ENCODE data around the gene CHD2.
"Not testable (repeated sequence)": the region's sequence is repeated elsewhere in the genome, so short reads cannot be mapped to it uniquely, and the experiment has no call there.

The CHD2 gene

DNA sequence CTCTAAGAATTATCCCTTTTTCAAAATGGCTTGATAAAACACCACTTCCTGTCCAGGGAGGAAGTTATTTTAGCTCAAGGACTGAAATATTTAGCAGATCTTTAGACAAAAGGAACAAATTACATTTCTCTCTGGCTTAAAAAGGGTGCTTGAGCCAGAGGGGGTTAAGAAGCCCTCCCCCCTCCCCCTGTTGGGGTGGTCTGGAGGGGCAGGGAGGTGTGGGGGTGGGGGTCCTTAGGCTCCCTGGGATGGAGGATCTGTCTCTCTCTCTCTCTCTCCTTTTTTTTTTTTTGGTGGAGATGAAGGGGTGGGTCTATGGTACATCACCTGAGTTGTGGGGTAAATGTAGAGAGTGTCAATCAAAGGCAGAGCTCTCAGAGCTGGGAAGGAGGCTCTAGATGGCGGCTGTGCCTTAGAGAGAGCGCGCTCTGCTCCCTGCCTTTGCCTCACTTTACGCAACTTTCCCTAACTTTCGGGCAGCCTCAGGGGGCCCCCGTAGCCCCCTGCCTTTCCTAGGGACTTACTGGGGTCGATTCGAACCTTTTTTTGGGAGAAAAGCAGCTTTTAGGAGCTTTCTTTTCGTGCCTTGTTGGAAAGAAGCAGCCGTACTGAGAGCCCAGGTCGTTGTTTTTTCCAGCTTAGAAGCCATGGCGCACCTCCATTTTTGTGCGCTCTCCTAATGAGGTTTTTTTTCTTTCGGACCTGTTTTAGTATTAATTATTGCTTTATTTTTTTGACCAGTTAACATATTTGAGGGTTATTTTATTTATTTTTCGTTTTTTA is at the start of gene CHD2:
Gene CHD2, plus strand, starts transcription at position 377 of the 783 bp plus-strand sequence. CDS start 914 bp downstream, outside the sequence.
- DNase-seq (ENCODE audit: low spot score), result peak; percentile 86

DNA sequence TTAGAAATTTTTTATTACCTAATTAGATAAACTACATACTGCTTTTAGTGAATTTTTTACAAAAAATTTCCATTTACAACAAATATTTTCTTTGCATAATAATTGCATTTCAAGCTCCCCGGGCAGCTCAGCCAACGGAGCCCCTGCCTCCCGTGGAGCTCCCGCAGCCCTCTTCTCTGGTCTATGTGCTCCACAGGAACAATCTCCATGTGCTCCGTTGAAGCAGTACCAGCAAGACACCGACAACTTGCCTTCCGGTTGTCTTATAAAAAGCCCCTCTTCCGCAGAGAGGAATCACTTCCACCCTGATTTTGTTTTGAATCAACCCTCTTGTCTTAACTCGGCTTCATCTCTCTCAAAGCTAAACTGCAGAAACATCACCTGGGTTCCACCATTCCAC is 46.9 kb upstream of the CHD2 start:
- no peak for DNase-seq (ENCODE audit: low spot score)

DNA sequence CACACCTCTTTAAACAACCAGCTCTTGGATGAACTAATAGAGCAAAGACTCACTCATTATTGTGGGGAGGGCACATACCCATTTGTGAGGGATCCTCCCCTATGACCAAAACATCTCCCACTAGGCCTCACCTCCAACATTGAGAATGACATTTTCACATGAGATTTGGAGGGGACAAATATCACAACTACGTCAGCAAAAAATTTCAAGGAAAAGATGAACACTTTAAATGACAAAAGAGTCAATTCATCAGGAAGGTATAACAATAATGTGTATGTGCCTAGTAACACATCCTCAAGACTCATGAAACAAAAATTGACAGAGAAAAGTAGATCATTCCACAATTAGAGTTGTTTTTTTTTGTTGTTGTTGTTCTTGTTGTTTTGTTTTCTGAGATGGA is 38.4 kb upstream of the CHD2 start:
- DNase-seq (ENCODE audit: low spot score), result no peak

DNA sequence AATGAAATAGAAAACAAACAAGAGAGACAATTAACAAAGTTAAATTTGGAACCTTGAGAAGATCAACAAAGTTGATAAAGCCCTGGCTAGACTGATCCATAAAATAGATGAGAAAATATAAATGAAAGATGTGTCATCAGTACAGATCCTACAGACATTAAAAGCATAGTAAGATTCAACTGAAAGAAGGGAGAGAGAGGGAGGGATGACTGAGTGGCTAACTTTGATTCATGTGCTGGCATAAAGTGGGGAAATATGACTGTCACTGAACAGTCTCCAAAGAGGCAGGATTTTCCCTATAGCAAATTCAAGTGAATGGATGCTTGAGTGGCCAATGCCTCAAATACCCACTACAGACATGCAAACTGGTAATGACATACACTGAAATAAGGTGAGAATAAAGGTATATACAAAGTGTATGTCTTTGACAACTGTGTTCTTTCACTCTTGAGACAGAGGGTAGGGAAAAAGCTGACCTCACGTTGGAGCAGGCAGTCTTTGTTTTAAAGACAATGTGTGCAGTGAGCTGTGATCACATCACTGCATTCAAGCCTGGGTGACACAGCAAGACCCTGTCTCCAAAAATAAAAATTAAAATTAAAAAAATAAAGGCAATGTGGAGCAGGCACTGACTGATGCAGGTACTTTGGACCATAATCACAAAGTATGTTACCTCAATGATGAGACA is 35.9 kb upstream of the CHD2 start:
- DNase-seq (ENCODE audit: low spot score), result no peak

DNA sequence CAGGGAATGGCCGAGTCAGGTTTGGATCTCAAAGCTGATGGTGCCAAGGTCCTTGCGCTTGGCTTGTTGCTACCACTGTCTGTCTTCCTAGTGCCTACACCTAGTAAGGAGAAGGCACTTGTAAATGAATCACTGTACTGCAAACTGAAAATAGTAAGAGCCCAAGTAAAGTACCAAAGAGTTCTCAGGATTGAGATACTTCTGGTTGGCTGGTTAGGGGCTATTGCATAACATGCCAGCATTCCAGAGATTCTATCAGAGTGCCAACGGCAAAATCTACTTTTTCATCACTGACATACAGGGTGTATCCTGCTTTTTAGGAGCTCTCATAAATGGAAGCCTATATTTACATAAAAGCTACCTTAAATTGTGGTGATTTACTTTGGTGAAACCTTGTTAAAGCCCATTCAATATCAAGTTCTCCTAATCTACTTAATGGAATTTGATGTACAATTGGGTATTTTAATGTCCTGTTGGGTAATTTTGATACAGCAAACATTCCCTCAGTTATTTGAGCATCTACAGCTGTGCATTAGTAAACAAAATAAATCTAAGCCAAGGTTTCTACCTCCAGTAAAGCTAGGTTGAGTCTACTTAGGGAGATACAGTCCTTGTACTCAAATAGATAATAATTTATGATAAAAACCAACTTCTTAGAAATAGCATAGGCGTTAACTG is 30.7 kb upstream of the CHD2 start:
- DNase-seq (ENCODE audit: low spot score), result no peak

DNA sequence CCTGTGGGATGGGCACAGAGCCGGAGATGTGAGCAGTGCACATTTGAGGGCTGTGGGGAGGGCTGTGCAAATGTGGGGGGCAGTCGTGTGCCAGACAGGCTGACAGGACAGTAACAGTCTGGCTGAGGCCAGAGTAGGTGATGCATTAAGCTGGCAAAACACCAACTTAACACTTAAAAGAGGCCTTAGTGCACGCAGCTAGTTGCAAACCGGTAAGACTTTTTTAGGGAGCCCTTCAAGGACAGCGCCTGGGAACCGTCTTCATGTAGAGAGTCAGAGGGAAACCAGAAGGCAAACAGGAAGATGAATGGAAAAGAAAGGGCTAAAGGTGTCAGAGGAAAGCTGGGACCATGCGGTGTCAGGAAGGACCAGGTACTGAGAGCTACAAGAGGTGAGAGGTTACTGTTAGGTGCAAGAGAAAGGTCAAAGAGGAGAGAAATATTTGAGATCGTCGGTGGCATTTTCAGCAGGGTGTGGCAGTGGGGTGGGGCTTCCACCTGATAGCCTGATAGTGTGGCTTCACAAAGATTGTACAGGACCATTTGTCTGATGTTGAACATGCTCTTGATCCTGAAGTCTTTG is 30.0 kb upstream of the CHD2 start:
- DNase-seq (ENCODE audit: low spot score), result no peak

DNA sequence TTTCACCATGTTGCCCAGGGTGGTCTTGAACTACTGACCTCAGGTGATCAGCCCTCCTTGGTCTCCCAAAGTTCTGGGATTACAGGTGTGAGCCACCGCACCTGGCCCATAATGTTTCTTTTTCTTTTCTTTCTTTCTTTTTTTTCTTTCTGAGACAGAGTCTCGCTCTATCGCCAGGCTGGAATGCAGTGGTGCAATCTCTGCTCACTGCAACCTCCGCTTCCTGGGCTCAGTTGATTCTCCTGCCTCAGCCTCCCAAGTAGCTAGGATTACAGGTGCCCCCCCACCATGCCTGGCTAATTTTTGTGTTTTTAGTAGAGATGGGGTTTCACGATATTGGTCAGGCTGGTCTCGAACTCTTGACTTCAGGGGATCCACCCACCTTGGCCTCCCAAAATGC is 27.2 kb upstream of the CHD2 start:
- DNase-seq (ENCODE audit: low spot score), result not testable (repeated sequence)

DNA sequence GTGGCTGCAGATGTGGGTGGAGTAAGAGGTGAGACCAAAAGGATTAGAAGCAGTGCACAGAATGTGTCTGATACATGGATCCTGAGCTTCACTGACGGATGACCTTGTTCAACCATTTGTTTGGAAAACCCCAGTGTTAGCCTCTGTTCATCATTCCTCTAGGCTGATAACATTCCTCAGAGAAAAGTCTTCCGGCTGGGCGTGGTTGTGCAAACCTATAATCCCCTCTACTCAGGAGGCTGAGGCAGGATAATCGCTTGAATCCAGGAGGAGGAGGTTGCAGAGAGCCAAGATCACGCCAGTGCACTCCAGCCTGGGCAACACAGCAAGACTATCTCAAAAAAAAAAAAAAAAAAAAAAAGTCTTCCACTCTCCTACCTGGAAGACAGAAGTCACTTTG is 23.1 kb upstream of the CHD2 start:
- no peak for DNase-seq (ENCODE audit: low spot score)

DNA sequence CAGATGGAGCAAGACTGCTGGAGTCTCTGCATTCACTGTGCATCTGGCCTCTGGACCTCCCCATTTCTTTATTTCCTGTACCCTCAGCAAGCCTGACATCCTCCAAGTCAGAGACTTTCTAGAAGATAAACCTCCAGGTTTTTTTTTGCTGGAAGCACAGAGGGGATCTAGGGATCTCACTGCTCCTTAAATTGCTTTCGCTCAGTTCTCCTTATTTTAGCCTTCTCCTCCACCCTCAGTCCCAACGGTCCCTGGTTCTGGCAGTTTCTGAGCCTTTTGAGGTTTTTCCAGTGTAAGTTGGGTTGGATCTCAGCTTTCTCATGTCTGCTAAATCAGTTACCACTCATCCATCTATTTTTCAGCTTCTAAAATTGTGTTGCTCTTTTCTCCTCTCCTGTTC is 22.7 kb upstream of the CHD2 start:
- DNase-seq (ENCODE audit: low spot score), result no peak

DNA sequence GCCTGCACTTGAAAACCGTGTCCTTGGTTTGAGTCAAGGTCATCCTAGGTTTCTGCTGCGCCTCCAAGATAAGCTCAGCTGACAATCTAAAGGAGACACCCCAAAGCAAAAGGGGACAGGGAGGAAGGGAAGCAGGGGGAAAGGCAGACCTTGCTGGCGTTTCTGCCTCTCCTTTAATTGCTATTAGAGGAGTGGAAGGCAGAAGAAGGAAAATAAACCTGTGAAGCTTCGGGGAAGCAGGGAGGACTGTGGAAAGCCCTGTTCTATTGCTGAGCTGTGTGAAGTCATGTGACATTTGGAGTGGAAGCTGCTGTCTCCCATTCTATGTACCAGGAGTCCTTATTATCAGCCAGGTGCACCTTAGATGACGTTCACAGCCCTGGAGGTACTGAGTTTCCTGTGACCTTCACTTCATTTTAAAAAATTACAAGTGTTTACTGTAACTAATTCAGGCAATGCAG is 21.5 kb upstream of the CHD2 start:
- no peak for DNase-seq (ENCODE audit: low spot score)

DNA sequence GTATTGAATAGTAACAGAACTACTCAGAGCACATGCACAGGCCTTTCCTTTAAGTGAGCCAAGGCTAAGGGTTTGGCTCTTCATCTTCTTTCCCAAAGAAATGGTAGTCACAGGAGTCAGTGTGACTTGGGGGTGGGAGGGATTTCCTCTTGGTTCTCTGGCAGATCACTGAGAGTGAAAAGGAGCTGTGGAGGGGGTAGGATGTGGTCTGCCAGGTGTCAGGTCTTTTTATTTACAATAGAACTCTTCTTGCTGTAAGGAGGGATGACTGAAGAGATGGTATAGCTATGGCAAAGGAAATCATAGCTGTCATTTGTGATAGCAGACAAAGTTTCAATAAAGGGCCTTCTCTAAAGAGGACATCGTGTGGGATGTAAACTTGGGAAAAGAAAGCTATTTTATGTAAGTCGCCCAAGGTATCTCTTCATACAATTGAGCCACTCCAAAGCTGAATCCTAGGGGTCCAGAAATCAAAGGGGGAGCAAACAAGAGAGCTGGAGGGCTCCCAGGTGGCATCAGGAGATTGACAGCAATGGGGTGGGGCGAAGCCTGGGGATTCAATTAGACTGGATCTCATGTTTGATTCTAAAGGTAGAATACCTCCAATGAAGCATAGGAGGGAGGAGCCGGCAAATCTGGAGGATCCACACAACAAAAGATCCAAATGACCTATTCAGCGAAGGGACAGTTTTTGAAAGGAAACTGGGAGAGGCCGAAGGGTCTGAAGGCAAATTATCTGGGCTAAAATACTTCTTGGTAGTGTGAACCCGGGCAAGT is 20.0 kb upstream of the CHD2 start:
- DNase-seq (ENCODE audit: low spot score), result no peak

DNA sequence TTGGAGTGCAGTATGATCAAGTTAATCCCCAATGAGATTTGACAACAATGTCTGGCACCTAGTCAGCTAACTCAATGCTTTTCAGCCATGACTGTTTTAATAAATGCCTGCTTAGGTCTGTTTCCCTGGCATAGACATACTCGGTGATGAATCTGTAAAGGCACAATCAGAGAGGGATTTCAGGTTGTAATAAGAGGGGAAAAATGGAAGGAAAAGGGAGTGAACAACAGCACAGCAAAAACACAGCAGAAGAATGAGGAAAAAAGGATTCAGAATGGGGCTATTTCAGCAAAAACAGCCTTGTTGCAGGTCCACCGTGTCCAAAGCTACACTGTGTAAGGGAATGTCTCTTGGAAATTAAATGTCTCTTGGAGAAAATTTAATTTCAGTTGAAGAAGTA is 19.3 kb upstream of the CHD2 start:
- no peak for DNase-seq (ENCODE audit: low spot score)

DNA sequence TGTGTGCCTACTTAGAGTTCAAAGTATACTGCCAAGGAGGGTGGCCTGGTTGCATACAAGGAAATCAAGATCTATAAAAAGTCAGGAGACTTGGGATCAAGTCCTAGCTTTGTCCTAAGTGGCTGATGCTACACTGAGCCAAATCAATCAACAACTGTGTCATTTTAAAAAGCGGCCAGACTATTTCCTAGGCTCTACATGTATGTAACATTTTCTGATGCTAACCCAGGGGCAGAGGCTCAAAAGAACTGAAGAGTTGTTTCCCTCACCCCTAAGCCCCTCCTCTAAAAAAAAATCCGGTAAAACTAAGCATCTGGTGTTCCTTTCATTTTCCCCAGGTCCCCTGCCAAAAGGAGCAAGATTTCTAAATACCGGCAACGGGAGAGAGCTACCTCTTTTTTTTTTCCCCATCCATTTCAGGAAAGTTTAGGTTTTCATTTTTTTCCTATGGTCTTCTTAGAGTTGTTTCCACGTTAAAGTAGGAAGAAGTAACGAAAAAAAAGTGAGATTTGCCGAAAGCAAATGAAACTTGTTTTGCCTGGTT is 18.8 kb upstream of the CHD2 start:
- DNase-seq (ENCODE audit: low spot score), result no peak

DNA sequence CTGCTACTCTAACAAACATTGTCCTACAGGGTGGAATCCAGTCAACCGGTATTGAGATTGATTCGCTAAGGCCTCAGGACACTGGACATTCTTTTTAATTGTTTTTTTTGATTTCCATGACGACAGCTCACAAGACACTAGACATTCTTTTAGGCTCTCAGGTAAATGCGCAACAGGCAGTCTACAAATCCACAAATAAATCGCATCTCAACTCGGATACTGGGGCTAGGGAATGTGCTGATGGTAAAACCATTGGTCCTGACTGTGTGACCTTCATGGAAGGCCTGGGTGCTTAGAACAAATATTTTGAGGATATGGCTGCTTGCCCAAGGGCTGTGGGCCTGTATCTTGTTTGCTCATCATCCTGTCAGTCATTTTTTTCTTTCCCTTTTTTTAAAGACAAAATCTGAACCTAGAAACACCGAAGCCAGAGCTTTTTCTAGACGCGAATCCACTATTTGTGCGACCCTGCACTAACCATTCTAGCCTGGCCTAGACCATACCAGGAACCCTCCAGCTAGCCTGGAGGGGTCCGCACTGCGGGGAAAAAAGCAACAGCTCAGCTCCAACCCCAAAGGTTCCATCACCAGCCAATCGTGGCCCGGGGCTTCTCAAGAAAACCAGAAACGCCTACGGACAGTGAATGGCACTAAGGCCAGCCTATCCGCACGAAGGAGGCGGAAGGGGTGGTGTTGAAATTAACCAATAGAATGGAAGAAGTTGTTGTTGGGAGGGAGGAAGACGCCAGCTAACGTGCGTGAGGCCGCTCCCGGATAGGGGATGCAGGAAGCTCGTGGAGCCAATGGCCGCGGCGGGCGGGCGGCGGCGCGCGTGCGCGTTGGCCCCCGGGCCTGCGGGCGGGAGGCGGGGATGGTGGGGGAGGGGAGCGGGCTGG is 18.1 kb upstream of the CHD2 start:
- peak; percentile 100 for DNase-seq (ENCODE audit: low spot score)

DNA sequence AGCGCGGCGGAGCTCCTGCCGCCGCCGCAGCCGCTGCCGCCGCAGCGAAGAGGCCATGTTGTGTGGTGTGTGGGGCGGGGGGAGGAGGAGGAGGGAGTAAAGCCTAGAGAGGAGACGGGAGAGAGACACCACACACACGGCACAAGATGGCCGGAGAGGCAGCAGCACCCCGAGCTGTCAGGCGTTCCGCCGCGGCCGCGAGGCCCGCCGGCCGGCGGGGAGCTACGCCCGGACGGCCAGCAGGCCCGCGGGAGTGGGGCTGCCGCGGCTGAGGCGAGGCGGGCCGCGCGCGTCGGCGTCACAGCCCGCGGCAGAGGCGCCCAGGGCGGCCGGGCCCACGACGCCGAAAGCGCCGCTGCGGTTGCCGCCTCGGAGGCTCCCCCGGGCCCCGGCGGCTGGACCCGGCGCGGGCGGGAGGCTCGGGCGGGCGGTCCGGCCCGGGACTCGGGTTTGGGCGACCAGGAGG is 17.4 kb upstream of the CHD2 start:
- DNase-seq (ENCODE audit: low spot score), result no peak

DNA sequence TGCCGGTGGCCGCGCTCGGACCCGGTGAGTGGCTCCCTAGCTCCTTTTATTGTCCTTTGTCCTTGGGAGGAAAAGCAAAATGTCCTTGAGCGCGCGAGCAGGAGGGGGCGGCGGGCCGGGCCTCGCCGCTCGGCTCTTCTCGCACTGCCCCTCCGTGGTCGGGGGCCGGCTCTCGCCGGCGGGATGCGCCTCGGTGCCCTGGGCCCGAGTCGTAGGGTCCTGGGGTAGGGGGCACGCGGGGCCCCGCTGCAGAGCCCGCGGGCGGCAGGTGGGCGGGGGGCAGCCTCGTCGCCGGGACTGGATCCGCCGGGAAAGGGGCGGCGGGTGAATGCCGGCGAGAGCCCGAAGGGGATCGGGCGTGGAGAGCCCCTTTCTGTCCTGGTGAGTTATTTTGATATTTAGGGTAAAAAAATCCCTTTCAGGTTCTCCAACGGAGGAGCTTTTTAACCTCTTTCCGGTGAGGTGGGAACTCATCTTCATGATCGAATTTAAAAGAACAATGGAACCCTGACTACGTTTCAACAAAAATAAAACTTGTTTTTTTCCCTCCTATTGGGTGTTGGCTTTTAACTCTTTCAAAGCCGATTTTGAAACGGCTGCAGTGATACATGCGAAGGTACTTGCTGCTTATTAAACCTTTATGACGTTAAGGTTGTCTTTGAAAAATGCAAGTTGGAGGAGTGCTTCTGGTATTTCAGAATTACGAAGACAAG is 16.8 kb upstream of the CHD2 start:
- DNase-seq (ENCODE audit: low spot score), result peak; percentile 61

DNA sequence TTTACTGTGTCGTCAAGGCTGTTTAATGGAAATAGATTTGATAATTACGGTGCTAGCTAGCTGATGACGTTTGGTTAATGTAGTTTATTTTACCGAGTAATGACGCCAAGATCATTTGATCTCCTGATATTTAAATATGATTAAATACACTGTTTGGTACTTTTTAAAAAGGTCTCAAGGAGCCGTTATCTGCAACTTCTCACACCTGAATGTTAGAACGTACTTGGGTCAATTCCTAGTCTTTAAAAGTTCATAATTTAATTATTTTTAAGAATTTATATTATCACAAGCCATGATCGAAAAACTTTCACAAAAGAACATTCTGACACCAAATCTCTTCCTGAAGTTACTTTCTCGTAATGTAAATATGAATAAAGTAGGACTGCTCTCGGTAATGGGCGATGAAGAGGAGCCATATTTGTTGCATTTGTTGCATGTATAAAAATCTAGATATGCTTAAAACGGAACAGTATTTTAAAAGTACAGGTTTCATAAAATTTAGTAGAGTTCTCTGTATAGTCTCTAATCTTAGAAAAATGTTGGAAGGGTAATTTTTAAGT is 16.2 kb upstream of the CHD2 start:
- DNase-seq (ENCODE audit: low spot score), result no peak

DNA sequence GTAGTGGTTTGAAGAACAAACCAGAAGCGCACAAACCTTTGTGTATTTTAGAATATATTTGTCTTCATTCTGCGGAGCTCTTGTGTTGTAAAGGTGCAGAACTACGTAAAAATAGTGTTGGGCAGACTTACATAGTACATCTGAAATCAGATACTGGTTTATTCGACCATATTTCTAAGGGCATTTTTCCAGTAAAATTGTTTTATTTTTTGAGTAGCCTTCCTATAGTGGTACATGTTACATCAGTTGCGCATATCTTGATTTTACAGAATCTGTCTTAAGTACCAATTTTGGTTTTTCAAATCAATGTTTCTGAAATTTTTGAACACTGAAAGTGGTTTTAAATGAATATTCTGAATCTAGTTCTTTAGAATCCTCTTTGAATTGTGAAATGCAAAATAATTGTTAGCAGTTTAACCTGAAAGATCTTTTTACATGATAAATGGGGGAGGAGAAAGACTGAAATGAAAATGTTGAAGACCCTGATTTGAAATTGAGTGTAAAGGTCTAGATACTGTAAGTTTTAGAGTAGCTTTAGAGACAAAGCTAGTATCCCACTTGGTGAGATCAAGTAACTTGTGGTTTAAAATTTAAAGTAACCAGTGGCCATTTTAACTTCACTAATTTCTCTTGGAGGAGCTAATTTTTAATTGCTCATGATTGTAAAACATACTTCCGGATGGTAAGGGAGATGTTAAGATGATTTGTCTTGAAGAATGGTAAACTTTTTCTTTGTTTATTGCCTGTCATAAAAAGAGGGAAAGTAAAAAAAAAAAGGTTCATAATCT is 15.5 kb upstream of the CHD2 start:
- no peak for DNase-seq (ENCODE audit: low spot score)
